Measurements from ENCODE around the gene STIM1. TPM values are rescaled to one million over a fixed set of nuclear protein-coding genes. Genes with fewer than 3 reads are reported as not detected.

Gene STIM1
- total RNA-seq, 1 donor from 2014 or later = 9.6 TPM

- peaks cover 10% of the 10 kb centered on the region for H3K36me3 Mint-ChIP-seq (ENCODE audit: unreplicated experiment)
- H3K27me3 Mint-ChIP-seq (ENCODE audit: unreplicated experiment) = peaks cover 4% of the 10 kb centered on the region
- TF ChIP-seq CTCF (IDR thresholded peaks at IDR 0.05; ENCODE audit: partially characterized antibody, unreplicated experiment) = no peak
- DNase-seq = no peak
- no peak overlapping the region for H3K27ac Mint-ChIP-seq (ENCODE audit: unreplicated experiment)
- H3K4me1 Mint-ChIP-seq (ENCODE audit: low read depth, unreplicated experiment) = peaks cover 3% of the 10 kb centered on the region
- H3K9me3 Mint-ChIP-seq (ENCODE audit: unreplicated experiment) = peaks cover 3% of the 10 kb centered on the region
- H3K4me3 Mint-ChIP-seq (ENCODE audit: unreplicated experiment) = no peak overlapping the region
Measured at GRCh38 chr11:3989921-3990290, 134.4 kb downstream of the STIM1 start.

GRCh38 chr11:3990406-3990805, 134.9 kb downstream of the STIM1 start:
- peaks cover 15% of the 10 kb centered on the region for H3K36me3 Mint-ChIP-seq (ENCODE audit: unreplicated experiment)
- no peak overlapping the region for H3K4me3 Mint-ChIP-seq (ENCODE audit: unreplicated experiment)
- no peaks in the 10 kb centered on the region for H3K4me1 Mint-ChIP-seq (ENCODE audit: low read depth, unreplicated experiment)
- peaks cover 4% of the 10 kb centered on the region for H3K27me3 Mint-ChIP-seq (ENCODE audit: unreplicated experiment)
- H3K27ac Mint-ChIP-seq (ENCODE audit: unreplicated experiment) = no peak overlapping the region
- no peak for TF ChIP-seq CTCF (IDR thresholded peaks at IDR 0.05; ENCODE audit: partially characterized antibody, unreplicated experiment)
- peaks cover 3% of the 10 kb centered on the region for H3K9me3 Mint-ChIP-seq (ENCODE audit: unreplicated experiment)
- DNase-seq = no peak

- Mint-ChIP-seq H3K27me3 (ENCODE audit: unreplicated experiment) (peaks cover 7% of the 10 kb centered on the region), H3K27ac (ENCODE audit: unreplicated experiment) (no peak overlapping the region), H3K4me3 (ENCODE audit: unreplicated experiment) (no peak overlapping the region), H3K4me1 (ENCODE audit: low read depth, unreplicated experiment) (no peaks in the 10 kb centered on the region), H3K9me3 (ENCODE audit: unreplicated experiment) (peaks cover 5% of the 10 kb centered on the region), H3K36me3 (ENCODE audit: unreplicated experiment) (peaks cover 15% of the 10 kb centered on the region)
- no peak for DNase-seq
- TF ChIP-seq CTCF (IDR thresholded peaks at IDR 0.05; ENCODE audit: partially characterized antibody, unreplicated experiment) = no peak
Measured at GRCh38 chr11:3992964-3993363, 137.5 kb downstream of the STIM1 start.

- DNase-seq = no peak
- Mint-ChIP-seq H3K27me3 (ENCODE audit: unreplicated experiment) (peaks cover 5% of the 10 kb centered on the region), H3K36me3 (ENCODE audit: unreplicated experiment) (peaks cover 16% of the 10 kb centered on the region), H3K4me3 (ENCODE audit: unreplicated experiment) (no peak overlapping the region), H3K27ac (ENCODE audit: unreplicated experiment) (no peak overlapping the region), H3K9me3 (ENCODE audit: unreplicated experiment) (peaks cover 5% of the 10 kb centered on the region), H3K4me1 (ENCODE audit: low read depth, unreplicated experiment) (no peaks in the 10 kb centered on the region)
- no peak for TF ChIP-seq CTCF (IDR thresholded peaks at IDR 0.05; ENCODE audit: partially characterized antibody, unreplicated experiment)
Measured at GRCh38 chr11:3994030-3994640, 138.7 kb downstream of the STIM1 start.

- no peak for DNase-seq
- no peak for TF ChIP-seq CTCF (IDR thresholded peaks at IDR 0.05; ENCODE audit: partially characterized antibody, unreplicated experiment)
- H3K27ac Mint-ChIP-seq (ENCODE audit: unreplicated experiment) = no peak overlapping the region
- H3K36me3 Mint-ChIP-seq (ENCODE audit: unreplicated experiment) = peaks cover 20% of the 10 kb centered on the region
- peaks cover 5% of the 10 kb centered on the region for H3K9me3 Mint-ChIP-seq (ENCODE audit: unreplicated experiment)
- no peak overlapping the region for H3K4me3 Mint-ChIP-seq (ENCODE audit: unreplicated experiment)
- no peaks in the 10 kb centered on the region for H3K4me1 Mint-ChIP-seq (ENCODE audit: low read depth, unreplicated experiment)
- H3K27me3 Mint-ChIP-seq (ENCODE audit: unreplicated experiment) = peaks cover 4% of the 10 kb centered on the region
Measured at GRCh38 chr11:3995307-3995706, 139.8 kb downstream of the STIM1 start.
